GM13976 (cell line): ENCODE results near the gene C14orf132.

Experiments used
- DNase-seq: peaks from one replicate; pipeline ENCODE4 v3.0.0; 2012; ENCODE audit warnings: low spot score
- CTCF ChIP-seq: IDR thresholded peaks from 2 replicates; pipeline ENCODE4 v1.5.1; 2012; ENCODE audit warnings: borderline replicate concordance, mild to moderate bottlenecking; ENCODE audit not compliant: insufficient read depth; ENCODE audit errors: extremely low read depth, missing control alignments, control extremely low read depth
- in situ Hi-C: fragments of 300-500 bp; cut with MboI; formaldehyde crosslinking; loops from one replicate; pipeline ENCODE4 v1.12.0; 2022; ENCODE audit warnings: low sequenced_read_pairs, mixed read lengths, inconsistent platforms; ENCODE audit not compliant: unreplicated experiment

The C14orf132 gene

DNA sequence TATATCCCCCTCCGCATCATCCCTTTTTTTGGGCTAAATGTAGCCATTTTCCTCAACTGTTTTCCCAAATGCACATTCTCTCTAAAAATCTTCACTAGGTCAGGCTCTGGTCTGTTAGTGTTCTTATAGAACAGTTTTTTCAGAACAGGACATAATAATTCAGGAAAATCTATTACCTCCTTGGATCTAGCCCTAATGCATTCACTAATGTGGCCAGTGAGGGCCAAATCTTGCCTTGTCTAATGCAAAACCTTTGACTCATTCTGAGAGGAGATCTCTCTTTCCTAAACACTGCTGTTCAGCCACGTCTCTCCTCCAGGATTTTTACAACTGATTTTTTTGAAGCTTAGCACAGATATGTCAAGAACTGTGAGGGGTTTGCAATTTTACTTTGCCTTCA lies 15.5 kb downstream of the C14orf132 start:
- in situ Hi-C loops: no loop called here
- no peak for TF ChIP-seq CTCF
- DNase-seq: no peak

GRCh38 chr14:96055065-96055752 lies 16.0 kb downstream of the C14orf132 start:
- DNase-seq: no peak
- no peak for TF ChIP-seq CTCF
- in situ Hi-C loops: no loop called here

DNA sequence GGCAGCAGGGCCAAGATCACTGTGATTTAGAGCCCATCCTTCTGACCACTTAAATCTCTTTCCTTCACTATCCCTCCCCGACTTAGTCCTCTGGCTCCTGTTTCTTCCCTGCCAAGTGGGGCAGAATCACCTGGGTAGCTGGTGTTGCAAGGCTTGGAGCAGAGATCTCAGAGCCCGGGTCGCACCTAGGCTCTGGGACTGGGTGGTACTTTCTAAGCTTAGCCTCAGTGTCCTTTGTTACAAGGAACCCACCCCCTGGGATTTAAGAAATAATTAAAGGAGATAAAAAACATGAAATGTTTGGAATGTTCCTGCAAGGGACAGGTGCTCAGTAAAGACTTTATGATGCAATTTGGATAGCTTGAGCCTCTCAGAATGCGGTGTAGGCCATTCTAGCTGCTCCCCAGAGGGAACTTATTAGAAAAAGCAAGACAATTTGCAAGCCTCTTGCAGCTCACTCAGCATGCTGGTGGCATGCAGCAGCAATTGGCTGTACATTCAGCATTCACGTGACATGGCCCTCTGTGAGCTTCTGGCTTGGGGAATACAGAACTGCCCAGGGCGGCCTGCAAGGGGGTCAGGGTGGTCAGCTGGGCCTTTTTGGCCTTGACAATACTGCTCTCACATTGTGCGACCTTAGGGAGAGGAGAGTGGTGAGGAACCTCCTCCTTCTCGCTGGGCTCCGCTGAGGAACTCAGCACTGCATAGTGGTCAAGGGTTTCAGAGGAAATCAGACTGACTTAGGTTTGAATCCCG lies 16.8 kb downstream of the C14orf132 start:
- no peak for DNase-seq
- TF ChIP-seq CTCF: no peak
- in situ Hi-C loops: no loop called here

- DNase-seq: no peak
- in situ Hi-C loops: no loop called here
- no peak for TF ChIP-seq CTCF
These were observed 17.6 kb downstream of the C14orf132 start for GRCh38 chr14:96056509-96057422.

GRCh38 chr14:96057738-96058137 lies 18.6 kb downstream of the C14orf132 start:
- DNase-seq: no peak
- in situ Hi-C loops: no loop called here
- TF ChIP-seq CTCF: no peak

DNA sequence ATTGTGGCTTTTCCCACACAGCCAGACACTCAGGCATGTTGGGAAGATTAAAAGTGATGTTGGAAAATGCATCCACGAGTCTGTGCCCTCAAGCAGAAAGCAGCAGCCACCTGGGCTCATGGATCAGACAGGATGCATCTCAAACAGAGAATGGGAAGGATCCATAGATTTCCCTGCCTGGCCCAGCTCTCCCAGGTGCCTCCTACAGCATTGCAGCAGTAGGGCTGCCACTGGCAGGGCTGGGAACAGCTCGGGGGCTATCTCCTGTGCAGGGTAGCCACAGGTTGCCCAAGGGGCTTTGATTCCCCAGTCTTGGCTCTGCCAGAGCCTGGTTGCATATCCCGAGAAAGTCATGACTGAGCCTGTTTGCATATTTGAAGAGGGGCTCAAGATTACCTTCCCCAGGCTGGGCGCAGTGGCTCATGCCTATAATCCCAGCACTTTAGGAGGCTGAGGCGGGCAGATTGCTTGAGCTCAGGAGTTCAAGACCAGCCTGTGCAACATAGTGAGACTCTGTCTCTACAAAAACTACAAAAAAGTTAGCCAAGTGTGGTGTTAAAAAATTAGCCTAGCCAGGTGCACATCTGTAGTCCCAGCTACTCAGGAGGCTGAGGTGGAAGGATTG lies 19.5 kb downstream of the C14orf132 start:
- DNase-seq: no peak
- TF ChIP-seq CTCF: no peak
- in situ Hi-C loops: no loop called here
